Fibroblast of lung (primary cell): ENCODE data around the gene RRBP1.

Experiments used
- EZH2 ChIP-seq: IDR thresholded peaks from 2 replicates; pipeline ENCODE4 v1.5.1; 2012; ENCODE audit warnings: low read length, control low read depth, mild to moderate bottlenecking; ENCODE audit errors: missing control alignments
- TF ChIP-seq, protein P1 (sequence below), 2 donors: IDR thresholded peaks in 1 of 2; conservative IDR thresholded peaks in 1 of 2; 1 replicate in 1 of 2; 2 replicates in 1 of 2; pipeline ENCODE4 v1.5.1; 2011 to 2012; ENCODE audit warnings: low read length in 2 of 2, control low read depth in 1 of 2, inconsistent platforms in 1 of 2, low read depth in 1 of 2, mild to moderate bottlenecking in 1 of 2

DNA sequence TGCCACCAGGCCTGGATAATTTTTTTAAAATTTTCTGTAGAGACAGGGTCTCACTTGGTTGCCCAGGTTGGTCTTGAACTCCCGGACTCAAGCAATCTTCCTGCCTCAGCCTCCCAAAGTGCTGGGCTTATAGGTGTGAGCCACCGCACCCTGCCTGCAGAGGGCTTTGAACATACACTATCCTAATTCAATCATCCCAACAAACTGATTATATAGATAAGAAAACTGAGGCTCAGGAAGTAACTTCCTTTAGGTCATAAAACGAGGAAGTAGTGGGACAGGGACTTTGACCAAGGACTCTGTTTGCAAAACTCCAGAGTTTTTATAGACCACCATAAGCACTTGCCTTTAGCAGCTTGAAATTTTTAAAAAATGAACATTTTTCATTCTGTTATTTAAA, 12.7 kb upstream of the RRBP1 start:
- TF ChIP-seq, protein P1, sequence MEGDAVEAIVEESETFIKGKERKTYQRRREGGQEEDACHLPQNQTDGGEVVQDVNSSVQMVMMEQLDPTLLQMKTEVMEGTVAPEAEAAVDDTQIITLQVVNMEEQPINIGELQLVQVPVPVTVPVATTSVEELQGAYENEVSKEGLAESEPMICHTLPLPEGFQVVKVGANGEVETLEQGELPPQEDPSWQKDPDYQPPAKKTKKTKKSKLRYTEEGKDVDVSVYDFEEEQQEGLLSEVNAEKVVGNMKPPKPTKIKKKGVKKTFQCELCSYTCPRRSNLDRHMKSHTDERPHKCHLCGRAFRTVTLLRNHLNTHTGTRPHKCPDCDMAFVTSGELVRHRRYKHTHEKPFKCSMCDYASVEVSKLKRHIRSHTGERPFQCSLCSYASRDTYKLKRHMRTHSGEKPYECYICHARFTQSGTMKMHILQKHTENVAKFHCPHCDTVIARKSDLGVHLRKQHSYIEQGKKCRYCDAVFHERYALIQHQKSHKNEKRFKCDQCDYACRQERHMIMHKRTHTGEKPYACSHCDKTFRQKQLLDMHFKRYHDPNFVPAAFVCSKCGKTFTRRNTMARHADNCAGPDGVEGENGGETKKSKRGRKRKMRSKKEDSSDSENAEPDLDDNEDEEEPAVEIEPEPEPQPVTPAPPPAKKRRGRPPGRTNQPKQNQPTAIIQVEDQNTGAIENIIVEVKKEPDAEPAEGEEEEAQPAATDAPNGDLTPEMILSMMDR (conservative IDR thresholded peaks at IDR 0.05 in 1 of 2, IDR thresholded peaks at IDR 0.05 in 1 of 2; ENCODE audit: low read depth in 1 of 2, low read length in 2 of 2): no peak
- no peak for TF ChIP-seq EZH2
